IMR-90 (cell line): Measurements from ENCODE around the gene KIF1A. TPM values are rescaled to one million over a fixed set of nuclear protein-coding genes. Genes with fewer than 3 reads are reported as not detected.

ENCODE experiments used
- ATAC-seq: fragments of 200-7000 bp; cut with Tn5 transposase; 2 replicates; pipeline ENCODE4 v1.9.1; 2020; ENCODE audit warnings: low read depth, mild to moderate bottlenecking, moderate library complexity
- BruUV-seq: library from RNA; stranded (reverse); fragments of 400-500 nt; replicated peaks from 2 replicates; lab custom pipeline; 2021; lab: Mats Ljungman, UMichigan
- CTCF ChIA-PET: fragments of 300-600 bp; formaldehyde crosslinking; extraction: SDS; loops from one replicate; lab custom pipeline; 2021; ENCODE audit warnings: antibody characterized with exemption; lab: Yijun Ruan, JAX
- POLR2A ChIA-PET: fragments of 300-600 bp; sonication (Branson Sonifier 250); formaldehyde crosslinking; loops from one replicate; lab custom pipeline; 2022; ENCODE audit warnings: antibody characterized with exemption; ENCODE audit not compliant: unreplicated experiment; lab: Charles Lee
- DNase-seq: peaks from one replicate; pipeline ENCODE4 v3.0.0; 2013
- H2AFZ ChIP-seq: replicated peaks from 2 replicates; pipeline ENCODE3; 2013; ENCODE audit warnings: low read length, mild to moderate bottlenecking; ENCODE audit not compliant: poor library complexity
- H2AK5ac ChIP-seq: 2 replicates; pipeline ENCODE4 v1.6.1; 2013; ENCODE audit warnings: low read depth, low read length, inconsistent platforms
- H2AK9ac ChIP-seq: replicated peaks from 2 replicates; pipeline ENCODE3; 2013; ENCODE audit warnings: mild to moderate bottlenecking, low read depth, low read length, moderate library complexity; ENCODE audit not compliant: poor library complexity
- H2BK120ac ChIP-seq: 2 replicates; pipeline ENCODE4 v1.6.1; 2013; ENCODE audit warnings: low read depth, low read length, inconsistent platforms
- H2BK15ac ChIP-seq: 3 replicates; pipeline ENCODE4 v1.6.1; 2013; ENCODE audit warnings: low read depth, low read length, inconsistent platforms
- H2BK20ac ChIP-seq: 2 replicates; pipeline ENCODE4 v1.6.1; 2013; ENCODE audit warnings: low read depth, mild to moderate bottlenecking, inconsistent platforms, low read length, moderate library complexity
- H2BK5ac ChIP-seq: 2 replicates; pipeline ENCODE4 v1.6.1; 2013; ENCODE audit warnings: mild to moderate bottlenecking, low read depth, low read length, inconsistent platforms; ENCODE audit not compliant: poor library complexity, severe bottlenecking
- H3K14ac ChIP-seq: replicated peaks from 2 replicates; pipeline ENCODE4 v1.6.1; 2013; ENCODE audit warnings: low read depth, low read length, inconsistent platforms
- H3K18ac ChIP-seq: 2 replicates; pipeline ENCODE4 v1.6.1; 2013; ENCODE audit warnings: low read depth, low read length, control low read depth
- H3K23ac ChIP-seq: 2 replicates; pipeline ENCODE4 v1.6.1; 2013; ENCODE audit warnings: low read depth, low read length, inconsistent platforms
- H3K27ac ChIP-seq: 2 replicates; pipeline ENCODE4 v1.5.1; 2013; ENCODE audit warnings: mild to moderate bottlenecking, control low read depth, low read length; ENCODE audit not compliant: insufficient read depth
- H3K27me3 ChIP-seq: 2 replicates; pipeline ENCODE4 v1.6.1; 2013; ENCODE audit warnings: low read length; ENCODE audit not compliant: control insufficient read depth, insufficient read depth
- H3K36me3 ChIP-seq: 2 replicates; pipeline ENCODE4 v1.6.1; 2013; ENCODE audit warnings: low read length, mixed read lengths; ENCODE audit not compliant: control insufficient read depth, insufficient read depth
- H3K4ac ChIP-seq: 2 replicates; pipeline ENCODE4 v1.6.1; 2013; ENCODE audit warnings: low read depth, low read length, inconsistent platforms
- H3K4me1 ChIP-seq: 2 replicates; pipeline ENCODE4 v1.6.1; 2013; ENCODE audit warnings: low read length, mixed read lengths; ENCODE audit not compliant: control insufficient read depth, insufficient read depth
- H3K4me2 ChIP-seq: 2 replicates; pipeline ENCODE4 v1.6.1; 2013; ENCODE audit warnings: low read depth, mild to moderate bottlenecking, control low read depth, low read length, moderate library complexity
- H3K4me3 ChIP-seq: 2 replicates; pipeline ENCODE4 v1.5.1; 2013; ENCODE audit warnings: low read depth, mild to moderate bottlenecking, control low read depth, low read length, moderate library complexity; ENCODE audit not compliant: insufficient read depth
- H3K56ac ChIP-seq: 2 replicates; pipeline ENCODE4 v1.6.1; 2013; ENCODE audit warnings: low read length, inconsistent platforms; ENCODE audit not compliant: insufficient read depth; ENCODE audit errors: extremely low read depth
- H3K79me1 ChIP-seq, 2 experiments: 2 replicates each; pipeline ENCODE4 v1.6.1; 2013; ENCODE audit warnings: low read length in 2 of 2, inconsistent platforms in 1 of 2, low read depth in 1 of 2
- H3K9ac ChIP-seq: 2 replicates; pipeline ENCODE4 v1.6.1; 2013; ENCODE audit warnings: low read depth, low read length, control low read depth
- H3K9me1 ChIP-seq: 2 replicates; pipeline ENCODE4 v1.6.1; 2013; ENCODE audit warnings: low read length, inconsistent platforms; ENCODE audit not compliant: insufficient read depth
- H3K9me3 ChIP-seq: 2 replicates; pipeline ENCODE4 v1.6.1; 2013; ENCODE audit warnings: low read length; ENCODE audit not compliant: control insufficient read depth, insufficient read depth
- H4K20me1 ChIP-seq: 2 replicates; pipeline ENCODE4 v1.6.1; 2013; ENCODE audit warnings: low read length, inconsistent platforms; ENCODE audit not compliant: insufficient read depth
- H4K5ac ChIP-seq: 2 replicates; pipeline ENCODE4 v1.6.1; 2013; ENCODE audit warnings: mild to moderate bottlenecking, low read depth, low read length, control low read depth
- H4K8ac ChIP-seq, 2 experiments: 2 replicates each; pipeline ENCODE4 v1.6.1; 2013; ENCODE audit warnings: low read depth in 2 of 2, low read length in 2 of 2, control low read depth in 1 of 2, inconsistent platforms in 1 of 2
- H4K91ac ChIP-seq: 2 replicates; pipeline ENCODE4 v1.6.1; 2013; ENCODE audit warnings: low read depth, low read length, inconsistent platforms; ENCODE audit not compliant: insufficient read depth
- CTCF ChIP-seq: conservative IDR thresholded peaks from 2 replicates; pipeline ENCODE4 v1.5.1; 2012; ENCODE audit warnings: mild to moderate bottlenecking, low read depth, low read length, improper control_type of control experiment
- MXI1 ChIP-seq: IDR thresholded peaks from 2 replicates; pipeline ENCODE4 v1.6.1; 2012; ENCODE audit warnings: low read depth, mild to moderate bottlenecking, low read length, moderate library complexity, borderline replicate concordance
- USF2 ChIP-seq: fragments of 150-350 bp; IDR thresholded peaks from 2 replicates; pipeline ENCODE4 v1.6.1; 2017; ENCODE audit warnings: mild to moderate bottlenecking, antibody characterized with exemption, low read length, low read depth
- WGBS, 2 experiments: methylation state at CpG; one replicate each; pipeline versions ENCODE4 v1.1.5 to v1.1.7; 2013; ENCODE audit warnings: missing lambda C conversion rate in 2 of 2; ENCODE audit not compliant: insufficient read length in 1 of 2; ENCODE audit errors: extremely low coverage in 2 of 2; 5-methylcytosine and 5-hydroxymethylcytosine counted together
- dilution Hi-C: fragments of 300-500 bp; cut with HindIII; formaldehyde crosslinking; loops from one replicate; pipeline ENCODE4 v1.14.3; 2018; ENCODE audit warnings: low sequenced_read_pairs; ENCODE audit not compliant: unreplicated experiment
- in situ Hi-C: fragments of 300-500 bp; cut with MboI; formaldehyde crosslinking; loops from 3 replicates; pipeline ENCODE4 v1.14.3; 2019; ENCODE audit warnings: low sequenced_read_pairs, inconsistent platforms, mixed read lengths
- intact Hi-C: fragments of 100-400 bp; cut with micrococcal nuclease; formaldehyde crosslinking; loops from 2 replicates; pipeline ENCODE4 v1.10.0; 2022
- polyA plus RNA-seq, 3 experiments: library from polyadenylated mRNA; depleted of rRNA; stranded (reverse); fragments of >200 nt; gene quantifications; 2 replicates each; pipeline ENCODE4 v1.2.3, GENCODE V29; 2012; ENCODE audit warnings: low replicate concordance in 1 of 3
- total RNA-seq: library from RNA; depleted of rRNA; stranded (reverse); fragments of >200 nt; gene quantifications from 2 replicates; pipeline ENCODE4 v1.2.3, GENCODE V29; 2012

Gene KIF1A
- total and polyA plus RNA-seq, 2 of the 4 experiments (the other 2 are of a cell fraction), result under 0.01 TPM; not detected in 1

DNA sequence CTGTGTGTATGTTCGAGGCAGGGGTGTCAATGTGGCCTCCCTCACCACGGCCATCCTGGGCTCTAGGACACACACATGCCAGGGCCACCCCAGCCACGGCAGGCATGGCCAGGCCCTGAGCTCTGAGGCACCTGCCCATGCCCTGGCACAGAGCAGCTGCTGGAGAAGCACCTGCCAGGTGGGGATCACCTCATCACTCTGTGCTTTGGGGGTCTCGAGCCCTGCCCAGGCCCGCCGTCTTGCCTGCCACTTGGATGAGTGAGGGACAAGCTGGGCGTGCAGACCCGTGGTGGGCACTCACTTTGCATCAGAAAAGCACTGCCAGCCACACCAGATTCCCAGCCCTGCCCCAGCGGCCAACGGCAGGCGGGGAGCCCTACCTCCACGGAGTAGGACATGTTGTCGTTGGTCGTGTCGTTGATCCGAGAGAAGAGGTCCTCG is 33.1 kb downstream of the KIF1A start:
- Histone ChIP-seq H3K4me3 (no peak overlapping the region), H4K8ac (no peak overlapping the region), H3K79me1 (no peaks in the 10 kb centered on the region), H2BK15ac (no peak overlapping the region), H2AFZ (no peak overlapping the region), H3K9me3 (no peaks in the 10 kb centered on the region), H3K9ac (no peak overlapping the region), H2AK5ac (no peak overlapping the region), H3K9me1 (no peaks in the 10 kb centered on the region), H3K56ac (no peak overlapping the region), H4K5ac (no peak overlapping the region), H3K4ac (no peak overlapping the region), H3K36me3 (no peaks in the 10 kb centered on the region), H3K4me1 (no peaks in the 10 kb centered on the region), H3K4me2 (no peak overlapping the region), H2BK20ac (no peak overlapping the region), H3K27ac (no peak overlapping the region), H4K20me1 (no peaks in the 10 kb centered on the region), H2BK5ac (no peak overlapping the region), H2BK120ac (no peak overlapping the region), H3K23ac (no peak overlapping the region), H4K91ac (no peak overlapping the region), H3K18ac (no peak overlapping the region), H3K27me3 (peaks cover 3% of the 10 kb centered on the region; the same call in 1 of the 2 replicates), H2AK9ac (no peak overlapping the region), H3K14ac (no peak overlapping the region)
- ChIA-PET POLR2A (no interaction called here), CTCF (no interaction called here)
- TF ChIP-seq USF2 (no peak), MXI1 (no peak), CTCF (no peak)
- intact Hi-C loops (no loop called here), in situ Hi-C loops (no loop called here), dilution Hi-C loops (no loop called here)
- no peak for ATAC-seq
- no TSS peak for BruUV-seq
- WGBS, 2 experiments, result 46% methylated on average over 5 of the region's 17 CpGs; no CpG with 5 or more reads in 1 of the 2 experiments
- DNase-seq, result no peak
